H9 (cell line): Measurements from ENCODE around the gene ADAMTS2. TPM values are rescaled to one million over a fixed set of nuclear protein-coding genes. Genes with fewer than 3 reads are reported as not detected.

Experiments
- DNase-seq: peaks from one replicate; pipeline ENCODE4 v3.0.0-alpha.2; 2017
- H2AFZ ChIP-seq: one replicate; pipeline ENCODE4 v1.6.1; 2013; ENCODE audit warnings: mild to moderate bottlenecking, low read length, control low read depth, moderate library complexity
- H2AK5ac ChIP-seq: 2 replicates; pipeline ENCODE4 v1.6.1; 2013; ENCODE audit warnings: low read length, control low read depth, mixed read lengths; ENCODE audit not compliant: insufficient read length
- H2BK120ac ChIP-seq: one replicate; pipeline ENCODE4 v1.6.1; 2013; ENCODE audit warnings: low read depth, mild to moderate bottlenecking, low read length, control low read depth, inconsistent platforms; ENCODE audit not compliant: poor library complexity, severe bottlenecking
- H2BK12ac ChIP-seq: 2 replicates; pipeline ENCODE4 v1.6.1; 2013; ENCODE audit warnings: low read length, control low read depth, mixed read lengths, low read depth; ENCODE audit not compliant: insufficient read length
- H2BK15ac ChIP-seq: 2 replicates; pipeline ENCODE4 v1.6.1; 2013; ENCODE audit warnings: low read depth, low read length, control low read depth
- H2BK20ac ChIP-seq: one replicate; pipeline ENCODE4 v1.6.1; 2013; ENCODE audit warnings: low read depth, mild to moderate bottlenecking, low read length, control low read depth, inconsistent platforms; ENCODE audit not compliant: poor library complexity, severe bottlenecking
- H2BK5ac ChIP-seq: 2 replicates; pipeline ENCODE4 v1.6.1; 2013; ENCODE audit warnings: low read length, control low read depth, mixed read lengths; ENCODE audit not compliant: insufficient read length
- H3K14ac ChIP-seq: 2 replicates; pipeline ENCODE4 v1.6.1; 2013; ENCODE audit warnings: low read length, control low read depth; ENCODE audit not compliant: insufficient read depth
- H3K18ac ChIP-seq: 2 replicates; pipeline ENCODE4 v1.6.1; 2013; ENCODE audit warnings: low read depth, mild to moderate bottlenecking, mixed read lengths, low read length, control low read depth; ENCODE audit not compliant: insufficient read length
- H3K23ac ChIP-seq: 2 replicates; pipeline ENCODE4 v1.6.1; 2013; ENCODE audit warnings: low read length, control low read depth, mixed read lengths, low read depth; ENCODE audit not compliant: insufficient read length
- H3K23me2 ChIP-seq: 2 replicates; pipeline ENCODE4 v1.6.1; 2013; ENCODE audit warnings: low read depth, mild to moderate bottlenecking, mixed read lengths, low read length, control low read depth; ENCODE audit not compliant: insufficient read length, poor library complexity, severe bottlenecking
- H3K27ac ChIP-seq: 2 replicates; pipeline ENCODE4 v1.5.1; 2013; ENCODE audit warnings: low read length, control low read depth, mixed read lengths, low read depth; ENCODE audit not compliant: insufficient read length
- H3K27me3 ChIP-seq: 2 replicates; pipeline ENCODE4 v1.6.1; 2013; ENCODE audit warnings: low read length, control low read depth, inconsistent platforms; ENCODE audit not compliant: insufficient read depth
- H3K4ac ChIP-seq: 2 replicates; pipeline ENCODE4 v1.6.1; 2013; ENCODE audit warnings: low read depth, mild to moderate bottlenecking, control low read depth, inconsistent platforms, low read length, moderate library complexity
- H3K4me1 ChIP-seq: 2 replicates; pipeline ENCODE4 v1.6.1; 2013; ENCODE audit warnings: low read length, control low read depth, inconsistent platforms; ENCODE audit not compliant: insufficient read depth
- H3K4me2 ChIP-seq: 2 replicates; pipeline ENCODE4 v1.6.1; 2013; ENCODE audit warnings: low read length, control low read depth, mixed read lengths; ENCODE audit not compliant: insufficient read length, insufficient read depth
- H3K56ac ChIP-seq: 2 replicates; pipeline ENCODE4 v1.6.1; 2013; ENCODE audit warnings: low read depth, mild to moderate bottlenecking, mixed read lengths, low read length, control low read depth; ENCODE audit not compliant: insufficient read length
- H3K79me1 ChIP-seq: 2 replicates; pipeline ENCODE4 v1.6.1; 2013; ENCODE audit warnings: low read depth, mild to moderate bottlenecking, moderate library complexity, low read length, control low read depth, inconsistent platforms; ENCODE audit not compliant: insufficient read depth, poor library complexity, severe bottlenecking
- H3K79me2 ChIP-seq: 2 replicates; pipeline ENCODE4 v1.6.1; 2013; ENCODE audit warnings: low read length, control low read depth, inconsistent platforms; ENCODE audit not compliant: insufficient read depth
- H3K9ac ChIP-seq: 2 replicates; pipeline ENCODE4 v1.6.1; 2013; ENCODE audit warnings: low read length, control low read depth, mixed read lengths; ENCODE audit not compliant: insufficient read length; ENCODE audit errors: extremely low read depth
- H3K9me3 ChIP-seq: one replicate; pipeline ENCODE4 v1.6.1; 2013; ENCODE audit warnings: low read depth, low read length, inconsistent platforms; ENCODE audit not compliant: control insufficient read depth
- H3T11ph ChIP-seq: one replicate; pipeline ENCODE4 v1.6.1; 2013; ENCODE audit warnings: mild to moderate bottlenecking, low read length, control low read depth, inconsistent platforms
- H4K20me1 ChIP-seq: one replicate; pipeline ENCODE4 v1.6.1; 2013; ENCODE audit not compliant: control insufficient read depth, insufficient read length, insufficient read depth
- H4K5ac ChIP-seq: 2 replicates; pipeline ENCODE4 v1.6.1; 2013; ENCODE audit warnings: low read depth, mild to moderate bottlenecking, mixed read lengths, low read length, control low read depth; ENCODE audit not compliant: insufficient read length
- H4K8ac ChIP-seq: replicated peaks from 2 replicates; pipeline ENCODE4 v1.6.1; 2013; ENCODE audit warnings: low read length, control low read depth, mixed read lengths, low read depth; ENCODE audit not compliant: insufficient read length
- H4K91ac ChIP-seq: 2 replicates; pipeline ENCODE4 v1.6.1; 2013; ENCODE audit warnings: low read depth, mild to moderate bottlenecking, moderate library complexity, mixed read lengths, low read length, control low read depth; ENCODE audit not compliant: insufficient read length
- H3K27ac Mint-ChIP-seq, 3 experiments: 2 replicates in 2 of 3; 3 replicates in 1 of 3; pipeline ENCODE4 v1.8.0; 2020 to 2021; ENCODE audit warnings: mixed read lengths in 3 of 3, mild to moderate bottlenecking in 1 of 3, moderate library complexity in 1 of 3
- H3K27me3 Mint-ChIP-seq: 2 replicates; pipeline ENCODE4 v1.8.0; 2021; ENCODE audit warnings: low read depth, mild to moderate bottlenecking, moderate library complexity, mixed read lengths
- H3K36me3 Mint-ChIP-seq, 3 experiments: 2 replicates in 2 of 3; 3 replicates in 1 of 3; pipeline ENCODE4 v1.8.0; 2020 to 2021; ENCODE audit warnings: low read depth in 3 of 3, mixed read lengths in 3 of 3; ENCODE audit not compliant: insufficient read depth in 1 of 3
- H3K4me1 Mint-ChIP-seq, 2 experiments: 2 replicates each; pipeline ENCODE4 v1.8.0; 2020; ENCODE audit warnings: mixed read lengths in 2 of 2
- H3K4me3 Mint-ChIP-seq, 2 experiments: 2 replicates in 1 of 2; 3 replicates in 1 of 2; pipeline ENCODE4 v1.8.0; 2020 to 2021; ENCODE audit warnings: mild to moderate bottlenecking in 2 of 2, mixed read lengths in 2 of 2, moderate library complexity in 1 of 2
- H3K9me3 Mint-ChIP-seq, 2 experiments: 2 replicates in 1 of 2; 3 replicates in 1 of 2; pipeline ENCODE4 v1.8.0; 2020; ENCODE audit warnings: mild to moderate bottlenecking in 2 of 2, mixed read lengths in 2 of 2, moderate library complexity in 1 of 2
- WGBS: extraction: QIAGEN DNeasy Blood & Tissue Kit; methylation state at CpG from one replicate; pipeline ENCODE4 v1.1.7; 2013; ENCODE audit warnings: missing lambda C conversion rate, low lambda C conversion rate, mixed read lengths; ENCODE audit not compliant: insufficient read length; ENCODE audit errors: extremely low coverage; 5-methylcytosine and 5-hydroxymethylcytosine counted together
- total RNA-seq: library from RNA; stranded (reverse); gene quantifications from 2 replicates; pipeline ENCODE4 v1.2.1, GENCODE V29; 2021
- TF ChIP-seq, protein P1 (sequence below): fragments of 200-600 bp; sonication (generic); conservative IDR thresholded peaks from 3 replicates; pipeline ENCODE4 v1.8.0; 2021; ENCODE audit warnings: antibody characterized with exemption, mild to moderate bottlenecking

ADAMTS2 gene
- total RNA-seq, 1 experiment from 2014 or later: 5.4 TPM

- H3K9me3 Mint-ChIP-seq: no peaks in the 10 kb centered on the region
- no peak overlapping the region for H3K4me3 Mint-ChIP-seq
- Histone ChIP-seq H3K9me3 (no peaks in the 10 kb centered on the region), H3K23ac (no peak overlapping the region), H2AFZ (no peak overlapping the region), H2BK12ac (no peak overlapping the region), H3K79me1 (no peaks in the 10 kb centered on the region), H4K20me1 (peaks cover 4% of the 10 kb centered on the region), H3K27ac (no peak overlapping the region), H3K9ac (no peak overlapping the region), H4K5ac (no peak overlapping the region), H2BK15ac (no peak overlapping the region), H3T11ph (no peak overlapping the region), H4K91ac (no peak overlapping the region), H3K56ac (no peak overlapping the region), H3K4me2 (no peak overlapping the region), H2BK20ac (no peak overlapping the region), H2BK5ac (no peak overlapping the region), H3K23me2 (no peaks in the 10 kb centered on the region), H4K8ac (no peak overlapping the region), H3K14ac (no peak overlapping the region), H2BK120ac (no peak overlapping the region), H3K18ac (no peak overlapping the region), H3K79me2 (no peaks in the 10 kb centered on the region), H3K4me1 (peaks cover under 1% of the 10 kb centered on the region; the same call in 1 of the 2 replicates), H2AK5ac (no peak overlapping the region), H3K27me3 (peaks cover 5% of the 10 kb centered on the region; the same call in 1 of the 2 replicates), H3K4ac (no peak overlapping the region)
- peaks cover 11 to 27% of the 10 kb centered on the region in 2 experiments for H3K4me1 Mint-ChIP-seq
- no peak for DNase-seq
- no peak overlapping the region for H3K27ac Mint-ChIP-seq
- H3K36me3 Mint-ChIP-seq: peaks cover 0 to 2% (median 0%) of the 10 kb centered on the region in 3 experiments; a peak in 1 of 7 replicates
- H3K27me3 Mint-ChIP-seq: peaks cover 34% of the 10 kb centered on the region
- TF ChIP-seq, protein P1, sequence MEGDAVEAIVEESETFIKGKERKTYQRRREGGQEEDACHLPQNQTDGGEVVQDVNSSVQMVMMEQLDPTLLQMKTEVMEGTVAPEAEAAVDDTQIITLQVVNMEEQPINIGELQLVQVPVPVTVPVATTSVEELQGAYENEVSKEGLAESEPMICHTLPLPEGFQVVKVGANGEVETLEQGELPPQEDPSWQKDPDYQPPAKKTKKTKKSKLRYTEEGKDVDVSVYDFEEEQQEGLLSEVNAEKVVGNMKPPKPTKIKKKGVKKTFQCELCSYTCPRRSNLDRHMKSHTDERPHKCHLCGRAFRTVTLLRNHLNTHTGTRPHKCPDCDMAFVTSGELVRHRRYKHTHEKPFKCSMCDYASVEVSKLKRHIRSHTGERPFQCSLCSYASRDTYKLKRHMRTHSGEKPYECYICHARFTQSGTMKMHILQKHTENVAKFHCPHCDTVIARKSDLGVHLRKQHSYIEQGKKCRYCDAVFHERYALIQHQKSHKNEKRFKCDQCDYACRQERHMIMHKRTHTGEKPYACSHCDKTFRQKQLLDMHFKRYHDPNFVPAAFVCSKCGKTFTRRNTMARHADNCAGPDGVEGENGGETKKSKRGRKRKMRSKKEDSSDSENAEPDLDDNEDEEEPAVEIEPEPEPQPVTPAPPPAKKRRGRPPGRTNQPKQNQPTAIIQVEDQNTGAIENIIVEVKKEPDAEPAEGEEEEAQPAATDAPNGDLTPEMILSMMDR: no peak
- no CpG with 5 or more reads among the region's 23 CpGs for WGBS
Measured at GRCh38 chr5:179337796-179338676, 7.2 kb downstream of the ADAMTS2 start.
